Osteocyte (in vitro differentiated cells): ENCODE data around the gene PLA2G4A. TPM values are rescaled to one million over a fixed set of nuclear protein-coding genes. Genes with fewer than 3 reads are reported as not detected.

Experiments used
- DNase-seq: peaks from one replicate; pipeline ENCODE4 v3.0.0; 2021; ENCODE audit warnings: mixed read lengths; ENCODE audit not compliant: unreplicated experiment; ENCODE audit errors: extremely low spot score
- H3K27ac Mint-ChIP-seq: one replicate; pipeline ENCODE4 v1.8.0; 2021; ENCODE audit warnings: mild to moderate bottlenecking, mixed read lengths; ENCODE audit not compliant: unreplicated experiment
- H3K27me3 Mint-ChIP-seq: one replicate; pipeline ENCODE4 v1.8.0; 2021; ENCODE audit warnings: mixed read lengths; ENCODE audit not compliant: unreplicated experiment
- H3K36me3 Mint-ChIP-seq: one replicate; pipeline ENCODE4 v1.8.0; 2021; ENCODE audit warnings: mixed read lengths; ENCODE audit not compliant: unreplicated experiment
- H3K4me1 Mint-ChIP-seq: one replicate; pipeline ENCODE4 v1.8.0; 2021; ENCODE audit warnings: mixed read lengths; ENCODE audit not compliant: unreplicated experiment
- H3K4me3 Mint-ChIP-seq: one replicate; pipeline ENCODE4 v1.8.0; 2021; ENCODE audit warnings: mild to moderate bottlenecking, moderate library complexity, mixed read lengths; ENCODE audit not compliant: unreplicated experiment
- H3K9me3 Mint-ChIP-seq: one replicate; pipeline ENCODE4 v1.8.0; 2021; ENCODE audit warnings: mixed read lengths; ENCODE audit not compliant: unreplicated experiment
- total RNA-seq: library from RNA; stranded (reverse); gene quantifications from 2 replicates; pipeline ENCODE4 v1.2.1, GENCODE V29; 2021
- TF ChIP-seq, protein P1 (sequence below): fragments of 200-600 bp; sonication (generic); IDR thresholded peaks from 2 replicates; pipeline ENCODE4 v1.5.0; 2021; ENCODE audit warnings: antibody characterized with exemption, mild to moderate bottlenecking, moderate library complexity

PLA2G4A gene
- total RNA-seq, 1 donor from 2014 or later, result 2.4 TPM

DNA sequence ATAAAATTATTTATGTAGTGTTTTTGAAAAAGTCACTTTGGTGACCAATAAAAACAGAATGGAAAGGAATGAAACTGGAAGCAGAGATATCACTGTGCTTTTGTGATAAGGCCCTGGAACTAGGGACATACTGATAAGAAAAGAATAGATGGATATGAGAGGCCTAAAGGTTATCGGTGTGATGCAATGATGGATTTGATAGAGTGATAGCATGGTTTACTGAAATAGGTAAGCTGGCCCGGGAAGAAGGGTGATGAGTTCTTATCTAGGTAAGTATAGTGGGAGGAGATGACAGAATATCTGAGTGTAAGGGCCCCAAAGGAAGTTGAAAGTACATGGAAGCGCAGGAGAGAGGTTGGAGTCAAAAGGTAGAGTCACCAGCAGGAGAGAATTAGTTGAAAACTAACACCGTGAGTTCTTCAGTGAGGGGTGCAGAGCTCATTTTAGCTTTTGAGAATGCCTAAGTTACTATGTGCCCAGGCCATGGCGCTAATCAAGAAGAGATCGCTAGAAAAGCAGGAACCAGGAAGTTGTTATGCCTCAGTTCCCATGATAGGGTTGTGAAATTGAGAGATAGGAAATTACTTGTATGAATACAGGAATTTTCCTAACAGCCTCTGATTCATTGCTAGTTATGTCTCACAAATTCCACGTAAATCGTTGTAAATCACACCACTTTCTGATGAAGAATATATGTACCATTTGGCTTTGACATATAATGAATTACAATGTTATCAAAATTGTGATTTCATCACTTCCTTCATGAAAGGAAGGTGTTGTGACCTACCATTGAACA, 115.3 kb downstream of the PLA2G4A start:
- H3K27me3 Mint-ChIP-seq, result no peaks in the 10 kb centered on the region
- H3K27ac Mint-ChIP-seq, result no peak overlapping the region
- H3K9me3 Mint-ChIP-seq, result no peaks in the 10 kb centered on the region
- TF ChIP-seq, protein P1, sequence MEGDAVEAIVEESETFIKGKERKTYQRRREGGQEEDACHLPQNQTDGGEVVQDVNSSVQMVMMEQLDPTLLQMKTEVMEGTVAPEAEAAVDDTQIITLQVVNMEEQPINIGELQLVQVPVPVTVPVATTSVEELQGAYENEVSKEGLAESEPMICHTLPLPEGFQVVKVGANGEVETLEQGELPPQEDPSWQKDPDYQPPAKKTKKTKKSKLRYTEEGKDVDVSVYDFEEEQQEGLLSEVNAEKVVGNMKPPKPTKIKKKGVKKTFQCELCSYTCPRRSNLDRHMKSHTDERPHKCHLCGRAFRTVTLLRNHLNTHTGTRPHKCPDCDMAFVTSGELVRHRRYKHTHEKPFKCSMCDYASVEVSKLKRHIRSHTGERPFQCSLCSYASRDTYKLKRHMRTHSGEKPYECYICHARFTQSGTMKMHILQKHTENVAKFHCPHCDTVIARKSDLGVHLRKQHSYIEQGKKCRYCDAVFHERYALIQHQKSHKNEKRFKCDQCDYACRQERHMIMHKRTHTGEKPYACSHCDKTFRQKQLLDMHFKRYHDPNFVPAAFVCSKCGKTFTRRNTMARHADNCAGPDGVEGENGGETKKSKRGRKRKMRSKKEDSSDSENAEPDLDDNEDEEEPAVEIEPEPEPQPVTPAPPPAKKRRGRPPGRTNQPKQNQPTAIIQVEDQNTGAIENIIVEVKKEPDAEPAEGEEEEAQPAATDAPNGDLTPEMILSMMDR, result no peak
- DNase-seq, result no peak
- H3K36me3 Mint-ChIP-seq, result no peaks in the 10 kb centered on the region
- no peaks in the 10 kb centered on the region for H3K4me1 Mint-ChIP-seq
- H3K4me3 Mint-ChIP-seq, result no peak overlapping the region

DNA sequence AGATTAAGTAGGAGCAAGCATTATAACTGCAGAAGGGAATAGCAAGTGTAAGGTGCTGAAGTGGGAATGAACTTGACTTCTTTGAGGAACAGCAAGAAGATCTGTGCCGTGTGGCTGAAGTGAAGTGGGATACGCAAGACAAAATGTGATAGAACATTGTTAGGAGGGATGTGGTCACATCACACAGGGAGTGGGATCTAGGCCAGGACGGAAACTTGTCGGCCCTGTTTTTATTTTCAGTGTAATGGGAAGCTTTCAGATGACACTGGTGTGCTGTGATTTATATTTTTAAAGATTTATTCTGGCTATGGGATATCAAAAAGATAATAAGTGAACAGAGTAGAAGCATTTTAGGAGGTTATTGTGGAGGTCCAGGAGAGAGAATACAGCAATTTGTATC, 116.4 kb downstream of the PLA2G4A start:
- no peak for DNase-seq
- Mint-ChIP-seq H3K36me3 (no peaks in the 10 kb centered on the region), H3K4me1 (no peaks in the 10 kb centered on the region), H3K9me3 (no peaks in the 10 kb centered on the region), H3K4me3 (no peak overlapping the region), H3K27me3 (no peaks in the 10 kb centered on the region), H3K27ac (no peak overlapping the region)
- TF ChIP-seq, protein P1, result no peak

DNA sequence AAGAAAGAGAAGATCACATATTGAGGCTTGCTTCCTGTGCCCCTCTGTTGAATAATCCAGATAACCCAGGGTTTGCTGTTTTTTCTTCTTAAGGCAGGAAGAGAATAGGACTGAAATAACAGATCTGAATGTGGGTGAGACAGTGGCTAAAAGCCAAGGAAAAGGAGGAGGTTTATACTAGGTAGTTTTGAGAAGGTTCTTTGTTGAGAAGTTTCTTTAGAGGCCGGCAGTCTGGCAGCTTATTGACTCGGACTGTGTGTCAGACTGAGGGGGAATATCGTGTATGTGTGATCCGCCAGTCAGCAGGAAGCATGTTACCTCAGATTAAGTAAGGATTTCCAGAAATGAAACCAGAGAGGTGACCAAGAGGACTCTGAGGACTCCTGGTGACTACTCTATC, 119.8 kb downstream of the PLA2G4A start:
- Mint-ChIP-seq H3K4me1 (no peaks in the 10 kb centered on the region), H3K36me3 (no peaks in the 10 kb centered on the region), H3K27ac (no peak overlapping the region), H3K27me3 (no peaks in the 10 kb centered on the region), H3K9me3 (no peaks in the 10 kb centered on the region), H3K4me3 (no peak overlapping the region)
- DNase-seq, result no peak
- TF ChIP-seq, protein P1, result no peak

DNA sequence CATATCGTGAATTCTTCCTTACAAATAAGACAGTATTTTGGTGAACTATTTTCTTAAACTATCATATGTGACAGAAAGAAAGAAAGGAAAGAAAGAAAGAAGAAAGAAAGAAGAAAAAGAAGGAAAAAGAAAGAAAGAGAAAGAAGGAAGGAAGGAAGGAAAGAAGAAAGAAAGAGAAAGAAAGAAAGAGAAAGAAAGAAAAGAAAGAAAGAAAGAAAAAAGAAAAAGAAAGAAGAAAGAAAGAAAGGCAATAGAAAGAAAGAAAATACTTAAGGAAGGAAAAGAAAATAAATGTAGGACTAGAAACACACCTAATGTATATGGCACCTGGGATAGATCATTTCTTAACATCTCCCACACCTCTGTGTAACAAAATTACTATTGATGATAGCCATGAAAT, 120.4 kb downstream of the PLA2G4A start:
- H3K9me3 Mint-ChIP-seq, result no peaks in the 10 kb centered on the region
- H3K4me1 Mint-ChIP-seq, result no peaks in the 10 kb centered on the region
- no peak overlapping the region for H3K4me3 Mint-ChIP-seq
- no peaks in the 10 kb centered on the region for H3K36me3 Mint-ChIP-seq
- H3K27ac Mint-ChIP-seq, result no peak overlapping the region
- no peak for DNase-seq
- no peaks in the 10 kb centered on the region for H3K27me3 Mint-ChIP-seq
- TF ChIP-seq, protein P1, result no peak

DNA sequence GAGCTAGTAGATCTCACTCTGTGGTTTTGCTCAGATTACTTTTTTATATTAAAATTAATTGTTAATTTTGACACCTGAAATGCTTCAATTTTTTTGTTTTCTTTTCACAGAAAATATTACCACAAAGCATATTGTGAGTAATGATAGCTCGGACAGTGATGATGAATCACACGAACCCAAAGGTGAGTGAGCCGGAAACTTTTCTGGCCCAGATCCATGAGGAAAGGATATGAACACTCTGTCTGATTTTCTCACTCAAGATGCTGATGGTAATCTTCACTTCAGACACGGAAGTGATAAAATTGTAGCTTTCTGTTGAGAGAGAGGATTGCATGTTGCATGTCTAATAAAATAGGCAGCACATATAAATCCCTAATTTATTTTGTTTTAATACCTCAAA, 121.8 kb downstream of the PLA2G4A start:
- no peaks in the 10 kb centered on the region for H3K4me1 Mint-ChIP-seq
- no peak for DNase-seq

More for the DNA sequence above, 121.8 kb downstream of the PLA2G4A start:
- no peaks in the 10 kb centered on the region for H3K9me3 Mint-ChIP-seq
- H3K36me3 Mint-ChIP-seq, result no peaks in the 10 kb centered on the region
- TF ChIP-seq, protein P1, result no peak
- no peak overlapping the region for H3K27ac Mint-ChIP-seq
- H3K27me3 Mint-ChIP-seq, result no peaks in the 10 kb centered on the region
- H3K4me3 Mint-ChIP-seq, result no peak overlapping the region
